HCT116 (cell line): ENCODE measurements around the gene SLC4A5. TPM values are rescaled to one million over a fixed set of nuclear protein-coding genes. Genes with fewer than 3 reads are reported as not detected.

Experiments used
- ATAC-seq: fragments of 200-7000 bp; cut with Tn5 transposase; 2 replicates; pipeline ENCODE4 v1.9.1; 2020; ENCODE audit warnings: mild to moderate bottlenecking, moderate library complexity
- BruUV-seq: library from RNA; stranded (reverse); fragments of 400-500 nt; replicated peaks from 2 replicates; lab custom pipeline; 2021; lab: Mats Ljungman, UMichigan
- CTCF ChIA-PET: fragments of 300-600 bp; sonication (Branson Sonifier 250); formaldehyde crosslinking; loops from one replicate; lab custom pipeline; 2021; ENCODE audit warnings: antibody characterized with exemption; lab: Charles Lee
- POLR2A ChIA-PET: fragments of 300-600, 350-600 bp; sonication (Branson Sonifier 250); formaldehyde crosslinking; loops from one replicate; lab custom pipeline; 2021; ENCODE audit warnings: antibody characterized with exemption; lab: Charles Lee
- RAD21 ChIA-PET, 2 experiments: fragments of 300-600 bp; sonication (Branson Sonifier 250); formaldehyde crosslinking; loops; one replicate each; lab custom pipeline; 2023; ENCODE audit warnings: low total read pairs in 2 of 2; ENCODE audit not compliant: uncharacterized antibody in 2 of 2, unreplicated experiment in 2 of 2, low non-redundant PET in 1 of 2; lab: Charles Lee
- DNase-seq: peaks from one replicate; pipeline ENCODE4 v3.0.0-alpha.2; 2010; ENCODE audit warnings: low read depth, low spot score
- H2AFZ ChIP-seq: fragments of 200-600 bp; shearing (Covaris generic), sonication (generic); 2 replicates; pipeline ENCODE4 v1.6.1; 2017; ENCODE audit warnings: low read depth, mixed run types, mixed read lengths, antibody characterized with exemption, low read length; ENCODE audit not compliant: poor library complexity, severe bottlenecking
- H3K27ac ChIP-seq: 2 replicates; pipeline ENCODE4 v1.5.1; 2012; ENCODE audit warnings: low read depth, low read length
- H3K27me3 ChIP-seq: fragments of 200-600 bp; sonication (generic); 2 replicates; pipeline ENCODE4 v1.6.1; 2016; ENCODE audit warnings: mixed run types, low read length, mixed read lengths; ENCODE audit not compliant: insufficient read depth
- H3K36me3 ChIP-seq, 2 experiments: fragments of 200-500 bp in 1 of 2; fragments of 200-600 bp in 1 of 2; sonication (Bioruptor generic) in 1 of 2; sonication (generic) in 1 of 2; 2 replicates each; pipeline versions ENCODE4 v1.5.1 to v1.6.1; 2014 to 2016; ENCODE audit warnings: low read length in 2 of 2, inconsistent platforms in 1 of 2, mixed read lengths in 1 of 2, mixed run types in 1 of 2; ENCODE audit not compliant: insufficient read depth in 2 of 2, control insufficient read depth in 1 of 2
- H3K4me1 ChIP-seq, 2 experiments: fragments of 200-600 bp in 1 of 2; sonication (generic) in 1 of 2; 2 replicates each; pipeline versions ENCODE4 v1.5.1 to v1.6.1; 2012 to 2017; ENCODE audit warnings: low read length in 2 of 2, inconsistent platforms in 1 of 2, mild to moderate bottlenecking in 1 of 2, mixed read lengths in 1 of 2, mixed run types in 1 of 2, moderate library complexity in 1 of 2; ENCODE audit not compliant: insufficient read depth in 2 of 2, control insufficient read depth in 1 of 2
- H3K4me2 ChIP-seq: fragments of 200-600 bp; sonication (generic); 2 replicates; pipeline ENCODE4 v1.6.1; 2017; ENCODE audit warnings: mixed run types, low read length, mixed read lengths
- H3K4me3 ChIP-seq, 2 experiments: fragments of 200-600 bp in 1 of 2; sonication (generic) in 1 of 2; replicated peaks in 1 of 2; 2 replicates each; pipeline ENCODE4 v1.5.1; 2011 to 2016; ENCODE audit warnings: low read length in 2 of 2, control low read depth in 1 of 2, low read depth in 1 of 2, mild to moderate bottlenecking in 1 of 2, mixed read lengths in 1 of 2, mixed run types in 1 of 2
- H3K79me2 ChIP-seq: fragments of 200-600 bp; sonication (generic); 2 replicates; pipeline ENCODE4 v1.6.1; 2017; ENCODE audit warnings: mild to moderate bottlenecking, mixed run types, low read length, moderate library complexity, mixed read lengths; ENCODE audit not compliant: insufficient read depth
- H3K9ac ChIP-seq: fragments of 200-600 bp; sonication (generic); 2 replicates; pipeline ENCODE4 v1.6.1; 2016; ENCODE audit warnings: low read length, mixed read lengths
- H3K9me2 ChIP-seq: fragments of 200-600 bp; sonication (generic), shearing (Covaris generic); 2 replicates; pipeline ENCODE4 v1.6.1; 2017; ENCODE audit warnings: mixed run types, mild to moderate bottlenecking, moderate library complexity; ENCODE audit not compliant: insufficient read depth
- H3K9me3 ChIP-seq, 2 experiments: fragments of 200-500 bp in 1 of 2; fragments of 200-600 bp in 1 of 2; sonication (Bioruptor generic) in 1 of 2; sonication (generic) in 1 of 2; 2 replicates each; pipeline ENCODE4 v1.6.1; 2014 to 2017; ENCODE audit warnings: low read length in 2 of 2, mixed read lengths in 2 of 2, inconsistent platforms in 1 of 2, low read depth in 1 of 2, mild to moderate bottlenecking in 1 of 2, mixed run types in 1 of 2, moderate library complexity in 1 of 2; ENCODE audit not compliant: control insufficient read depth in 1 of 2, insufficient read depth in 1 of 2
- H4K20me1 ChIP-seq: fragments of 200-600 bp; sonication (generic), shearing (Covaris generic); 2 replicates; pipeline ENCODE4 v1.6.1; 2017; ENCODE audit warnings: mixed run types, mild to moderate bottlenecking, moderate library complexity; ENCODE audit not compliant: insufficient read depth
- CBX3 ChIP-seq: IDR thresholded peaks from 2 replicates; pipeline ENCODE4 v1.6.1; 2012; ENCODE audit warnings: low read depth
- CEBPB ChIP-seq: IDR thresholded peaks from 2 replicates; pipeline ENCODE4 v1.6.1; 2012; ENCODE audit warnings: low read depth
- CTCF ChIP-seq, 3 experiments: fragments of 200-600 bp in 1 of 3; sonication (generic) in 1 of 3; IDR thresholded peaks in 2 of 3; conservative IDR thresholded peaks in 1 of 3; 2 replicates each; pipeline ENCODE4 v1.5.1; 2012 to 2017; ENCODE audit warnings: low read depth in 2 of 3, low read length in 2 of 3, antibody characterized with exemption in 1 of 3, borderline replicate concordance in 1 of 3, control low read depth in 1 of 3, mild to moderate bottlenecking in 1 of 3, mixed read lengths in 1 of 3, mixed run types in 1 of 3, moderate library complexity in 1 of 3; ENCODE audit not compliant: insufficient read depth in 1 of 3
- EGR1 ChIP-seq: IDR thresholded peaks from 2 replicates; pipeline ENCODE4 v1.6.1; 2012; ENCODE audit warnings: low read depth
- SIN3A ChIP-seq: IDR thresholded peaks from 2 replicates; pipeline ENCODE4 v1.6.1; 2012; ENCODE audit warnings: low read depth
- TCF7L2 ChIP-seq: IDR thresholded peaks from 2 replicates; pipeline ENCODE4 v1.7.0; 2011; ENCODE audit warnings: borderline replicate concordance, inconsistent platforms; ENCODE audit not compliant: insufficient read depth, insufficient read length; ENCODE audit errors: extremely low read depth
- YY1 ChIP-seq: IDR thresholded peaks from 2 replicates; pipeline ENCODE4 v1.6.1; 2011; ENCODE audit warnings: low read length, low read depth, moderate library complexity, mild to moderate bottlenecking; ENCODE audit not compliant: insufficient replicate concordance; ENCODE audit errors: extremely low read depth
- intact Hi-C: fragments of 100-400 bp; cut with micrococcal nuclease; formaldehyde crosslinking; loops from 2 replicates; pipeline ENCODE4 v1.10.0; 2022
- total RNA-seq: library from RNA; stranded (reverse); gene quantifications from one replicate; pipeline ENCODE4 v1.2.1, GENCODE V29; 2021; ENCODE audit not compliant: unreplicated experiment
- TF ChIP-seq, protein P1 (sequence below): IDR thresholded peaks from 2 replicates; pipeline ENCODE4 v1.6.1; 2012

SLC4A5 gene
- total RNA-seq, 1 experiment from 2014 or later: 0.91 TPM

- H3K36me3 ChIP-seq: no peaks in the 10 kb centered on the region
- ChIA-PET CTCF (no interaction called here), RAD21 (no interaction called here)
- no peaks in the 10 kb centered on the region for H3K9me2 ChIP-seq
- no peak for ATAC-seq
- H3K4me1 ChIP-seq: no peaks in the 10 kb centered on the region
- no peak overlapping the region for H3K27ac ChIP-seq
- H3K4me3 ChIP-seq: no peak overlapping the region
- no peak overlapping the region for H2AFZ ChIP-seq
- BruUV-seq: no TSS peak
- intact Hi-C loops: no loop called here
- DNase-seq: no peak
- no peak overlapping the region for H3K4me2 ChIP-seq
- peaks cover 0 to 5% of the 10 kb centered on the region in 2 experiments; a peak in 1 of 4 replicates for H3K9me3 ChIP-seq
- H3K79me2 ChIP-seq: no peaks in the 10 kb centered on the region
- H3K9ac ChIP-seq: no peak overlapping the region
- H4K20me1 ChIP-seq: no peaks in the 10 kb centered on the region
- H3K27me3 ChIP-seq: no peaks in the 10 kb centered on the region
- TF ChIP-seq CBX3 (peak; percentile 32; the same call in 1 of the 2 replicates), SIN3A (no peak), YY1 (no peak)
- TF ChIP-seq, protein P1, sequence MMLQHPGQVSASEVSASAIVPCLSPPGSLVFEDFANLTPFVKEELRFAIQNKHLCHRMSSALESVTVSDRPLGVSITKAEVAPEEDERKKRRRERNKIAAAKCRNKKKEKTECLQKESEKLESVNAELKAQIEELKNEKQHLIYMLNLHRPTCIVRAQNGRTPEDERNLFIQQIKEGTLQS: no peak
- TF ChIP-seq, all 23 proteins: peak for 1
- POLR2A ChIA-PET: no interaction called here
These were observed 45.3 kb downstream of the SLC4A5 start for GRCh38 chr2:74297950-74298349.

DNA sequence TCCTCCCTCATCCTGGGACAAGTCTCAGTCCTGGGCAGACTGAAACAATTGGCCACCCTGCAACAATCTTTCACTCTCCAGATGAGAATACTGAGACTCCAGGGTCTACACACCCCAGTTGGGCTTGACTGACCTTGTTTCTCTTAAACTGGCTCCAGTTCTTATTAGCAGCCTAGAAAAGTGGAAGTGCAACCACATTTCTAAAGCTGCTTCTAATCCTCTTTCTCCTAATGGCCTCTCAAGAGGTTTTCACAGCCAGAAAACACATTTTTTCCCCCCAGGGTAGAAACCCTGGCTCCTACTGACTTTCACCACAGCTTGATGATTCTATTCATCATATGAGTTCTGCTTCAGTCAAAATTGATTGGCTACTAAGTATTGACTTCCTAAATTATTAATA lies 45.8 kb downstream of the SLC4A5 start:
- no TSS peak for BruUV-seq
- Histone ChIP-seq H3K4me3 (no peak overlapping the region), H3K9me2 (no peaks in the 10 kb centered on the region), H4K20me1 (no peaks in the 10 kb centered on the region), H3K4me2 (no peak overlapping the region), H3K4me1 (no peaks in the 10 kb centered on the region), H3K79me2 (no peaks in the 10 kb centered on the region), H3K36me3 (no peaks in the 10 kb centered on the region), H3K9ac (no peak overlapping the region)
- ChIA-PET CTCF (no interaction called here), POLR2A (no interaction called here)
- no peak for DNase-seq
- ATAC-seq: no peak
- TF ChIP-seq EGR1 (no peak), CTCF (IDR thresholded peaks at IDR 0.05 in 2 of 3, conservative IDR thresholded peaks at IDR 0.05 in 1 of 3; ENCODE audit: borderline replicate concordance in 1 of 3, insufficient read depth in 1 of 3, low read depth in 2 of 3, low read length in 2 of 3) (no peak), TCF7L2 (no peak), CBX3 (no peak), SIN3A (no peak), CEBPB (no peak)
- TF ChIP-seq, all 23 proteins: peak for 0
- Histone ChIP-seq H3K27me3 (no peaks in the 10 kb centered on the region), H2AFZ (no peak overlapping the region), H3K27ac (no peak overlapping the region), H3K9me3 (peaks cover 0 to 5% of the 10 kb centered on the region in 2 experiments; a peak in 1 of 4 replicates)
- intact Hi-C loops: no loop called here
- RAD21 ChIA-PET: no interaction called here
